HG03066 (cell line): ENCODE measurements around the gene TTF2.

Source experiments
- ATAC-seq: cut with Tn5 transposase; IDR thresholded peaks from one replicate; pipeline ENCODE4 v1.9.1; 2021; ENCODE audit warnings: low read depth; ENCODE audit not compliant: unreplicated experiment

Gene TTF2

GRCh38 chr1:117044217-117044616 lies 15.9 kb upstream of the TTF2 start:
- no peak for ATAC-seq

- ATAC-seq = no peak
Observed at GRCh38 chr1:117045644-117046043, 14.5 kb upstream of the TTF2 start.

GRCh38 chr1:117046781-117047180 lies 13.3 kb upstream of the TTF2 start:
- no peak for ATAC-seq

GRCh38 chr1:117047271-117047670 lies 12.9 kb upstream of the TTF2 start:
- ATAC-seq = no peak

GRCh38 chr1:117049857-117050256 lies 10.3 kb upstream of the TTF2 start:
- no peak for ATAC-seq

GRCh38 chr1:117051224-117052064 lies 8.7 kb upstream of the TTF2 start:
- peak; percentile 82 for ATAC-seq

GRCh38 chr1:117054068-117054467 lies 6.1 kb upstream of the TTF2 start:
- ATAC-seq = no peak

GRCh38 chr1:117058810-117059209 lies 1.3 kb upstream of the TTF2 start:
- no peak for ATAC-seq

- ATAC-seq = peak; percentile 35
Observed at GRCh38 chr1:117059334-117059677, 820 bp upstream of the TTF2 start.

- ATAC-seq = peak; percentile 8
Observed at GRCh38 chr1:117060441-117061317, 553 bp downstream of the TTF2 start.

- no peak for ATAC-seq
Observed at GRCh38 chr1:117061986-117062415, 1.9 kb downstream of the TTF2 start.

- ATAC-seq = no peak
Observed at GRCh38 chr1:117066367-117066766, 6.2 kb downstream of the TTF2 start.

GRCh38 chr1:117067533-117068370 lies 7.6 kb downstream of the TTF2 start:
- ATAC-seq = no peak

- ATAC-seq = no peak
Observed at GRCh38 chr1:117068580-117068979, 8.5 kb downstream of the TTF2 start.

- no peak for ATAC-seq
Observed at GRCh38 chr1:117069220-117069844, 9.2 kb downstream of the TTF2 start.

- ATAC-seq = no peak
Observed at GRCh38 chr1:117070124-117070523, 10.0 kb downstream of the TTF2 start.

GRCh38 chr1:117076648-117077047 lies 16.5 kb downstream of the TTF2 start:
- no peak for ATAC-seq

- no peak for ATAC-seq
Observed at GRCh38 chr1:117077267-117077666, 17.1 kb downstream of the TTF2 start.

- ATAC-seq = no peak
Observed at GRCh38 chr1:117079737-117080136, 19.6 kb downstream of the TTF2 start.

- ATAC-seq = no peak
Observed at GRCh38 chr1:117084231-117084630, 24.1 kb downstream of the TTF2 start.
